HepG2 (cell line): ENCODE results near the gene NAPSA. TPM values are rescaled to one million over a fixed set of nuclear protein-coding genes. Genes with fewer than 3 reads are reported as not detected.
A peak's percentile ranks its signal among the peaks of the same experiment; 100 is the strongest.

ENCODE experiments used
- AGO1 ChIP-seq: fragments of 200-400 bp; formaldehyde crosslinking; IDR thresholded peaks from 2 replicates; pipeline ENCODE4 v1.6.1; 2017; ENCODE audit warnings: mild to moderate bottlenecking, low read depth, low read length, moderate library complexity; ENCODE audit not compliant: poor library complexity, severe bottlenecking
- MEIS1 ChIP-seq: sonication (generic); formaldehyde crosslinking; IDR thresholded peaks from 2 replicates; pipeline ENCODE4 v1.9.0; 2021; ENCODE audit warnings: mild to moderate bottlenecking, missing genetic modification reagents, moderate library complexity, borderline replicate concordance
- MXD4 ChIP-seq: IDR thresholded peaks from 2 replicates; pipeline ENCODE4 v1.6.1; 2016; ENCODE audit warnings: mild to moderate bottlenecking, missing biosample characterization, missing genetic modification reagents
- NFKB2 ChIP-seq: sonication (generic); formaldehyde crosslinking; IDR thresholded peaks from 2 replicates; pipeline ENCODE4 v1.4.0; 2020; ENCODE audit warnings: missing genetic modification reagents, borderline replicate concordance
- SALL2 ChIP-seq: sonication (generic); formaldehyde crosslinking; IDR thresholded peaks from 2 replicates; pipeline ENCODE4 v1.8.1; 2023; ENCODE audit warnings: mild to moderate bottlenecking, missing genetic modification reagents, inconsistent platforms
- ZFP36L2 ChIP-seq: sonication (generic); formaldehyde crosslinking; IDR thresholded peaks from 2 replicates; pipeline ENCODE4 v1.4.0; 2020; ENCODE audit warnings: missing genetic modification reagents
- ZNF24 ChIP-seq: fragments of 450-650 bp; IDR thresholded peaks from 2 replicates; pipeline ENCODE4 v1.6.1; 2017; ENCODE audit warnings: antibody characterized with exemption, mild to moderate bottlenecking
- ZNF546 ChIP-seq: sonication (generic); formaldehyde crosslinking; conservative IDR thresholded peaks from 2 replicates; pipeline ENCODE4 v1.8.1; 2023; ENCODE audit warnings: mild to moderate bottlenecking, missing genetic modification reagents
- polyA plus RNA-seq, 8 experiments: library from polyadenylated mRNA; depleted of rRNA in 3 of 8; stranded (reverse) in 7 of 8; unstranded in 1 of 8; fragments of >200 nt; fragmentation: Illumina TruSeq in 4 of 8; extraction: Trizol in 4 of 8; gene quantifications; 2 replicates each; pipeline versions ENCODE4 v1.2.1 to v1.2.3, GENCODE V29; 2011 to 2016; ENCODE audit warnings: low read depth in 4 of 8, missing spikeins in 1 of 8, mixed read lengths in 1 of 8; ENCODE audit not compliant: insufficient read depth in 1 of 8
- total RNA-seq, 5 experiments: library from RNA; depleted of rRNA; stranded (reverse); fragments of >200 nt; fragmentation: Illumina TruSeq; extraction: Trizol; gene quantifications; 2 replicates each; pipeline ENCODE4 v1.2.3, GENCODE V29; 2016; ENCODE audit warnings: low read depth in 1 of 5
- TF ChIP-seq, protein P1 (sequence below): sonication (generic); formaldehyde crosslinking; IDR thresholded peaks from 2 replicates; pipeline ENCODE4 v1.5.0; 2020; ENCODE audit warnings: mild to moderate bottlenecking, missing genetic modification reagents, borderline replicate concordance
- TF ChIP-seq, protein P2 (sequence below): sonication (generic); formaldehyde crosslinking; IDR thresholded peaks from 2 replicates; pipeline ENCODE4 v1.4.0; 2020; ENCODE audit warnings: low read depth, mild to moderate bottlenecking, missing genetic modification reagents
- TF ChIP-seq, protein P3 (sequence below): sonication (generic); formaldehyde crosslinking; IDR thresholded peaks from 2 replicates; pipeline ENCODE4 v1.4.0; 2020; ENCODE audit warnings: missing genetic modification reagents
- TF ChIP-seq, protein P4 (sequence below): sonication (generic); formaldehyde crosslinking; IDR thresholded peaks from 2 replicates; pipeline ENCODE4 v1.5.0; 2020; ENCODE audit warnings: mild to moderate bottlenecking, missing genetic modification reagents

The NAPSA gene
- total and polyA plus RNA-seq, 2 of the 13 experiments (the other 11 are each of a cell fraction or from before 2014, with no cell fraction given): not detected

DNA sequence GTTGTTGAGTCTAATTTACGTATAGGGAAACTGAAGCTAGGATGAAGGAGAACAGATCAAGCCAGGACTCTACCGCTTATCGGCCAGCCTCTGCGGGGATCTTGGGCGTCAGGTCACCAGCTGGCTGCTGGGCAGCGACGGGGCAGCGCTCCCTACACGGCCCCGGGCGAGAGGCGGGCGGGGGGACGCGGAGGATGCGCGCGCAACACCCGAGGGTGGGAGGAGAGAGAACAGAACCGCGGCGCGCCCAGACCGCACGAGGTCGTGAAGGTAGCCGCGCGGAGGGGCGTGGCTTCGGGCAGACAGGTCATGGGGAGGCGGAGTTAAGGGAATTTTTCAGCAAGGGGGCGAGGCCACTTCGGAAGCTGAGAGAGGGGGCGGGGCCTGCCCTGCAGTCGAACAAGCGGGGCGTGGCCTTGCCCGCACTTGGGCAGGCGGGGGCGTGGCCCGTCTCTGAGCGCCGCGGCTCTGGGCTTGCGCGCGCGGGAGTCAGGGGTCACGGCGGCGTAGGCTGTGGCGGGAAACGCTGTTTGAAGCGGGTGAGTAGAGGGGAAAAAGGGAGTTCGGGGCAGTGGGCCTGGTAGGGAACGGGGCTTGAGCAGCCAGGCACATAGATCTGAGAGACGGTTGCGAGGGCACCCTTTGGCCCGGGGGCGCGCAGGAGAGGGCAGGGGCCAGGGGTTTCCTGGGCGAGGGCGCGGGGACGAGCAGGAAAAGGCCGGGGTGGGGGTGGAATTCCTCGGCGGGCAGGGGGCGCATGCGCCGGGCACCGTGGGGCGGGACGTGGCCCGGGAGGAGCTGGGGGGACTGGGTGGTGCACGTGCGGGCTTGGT is 18.6 kb upstream of the NAPSA start, which contains the start of gene POLD1 (continued):
- TF ChIP-seq, protein P1, sequence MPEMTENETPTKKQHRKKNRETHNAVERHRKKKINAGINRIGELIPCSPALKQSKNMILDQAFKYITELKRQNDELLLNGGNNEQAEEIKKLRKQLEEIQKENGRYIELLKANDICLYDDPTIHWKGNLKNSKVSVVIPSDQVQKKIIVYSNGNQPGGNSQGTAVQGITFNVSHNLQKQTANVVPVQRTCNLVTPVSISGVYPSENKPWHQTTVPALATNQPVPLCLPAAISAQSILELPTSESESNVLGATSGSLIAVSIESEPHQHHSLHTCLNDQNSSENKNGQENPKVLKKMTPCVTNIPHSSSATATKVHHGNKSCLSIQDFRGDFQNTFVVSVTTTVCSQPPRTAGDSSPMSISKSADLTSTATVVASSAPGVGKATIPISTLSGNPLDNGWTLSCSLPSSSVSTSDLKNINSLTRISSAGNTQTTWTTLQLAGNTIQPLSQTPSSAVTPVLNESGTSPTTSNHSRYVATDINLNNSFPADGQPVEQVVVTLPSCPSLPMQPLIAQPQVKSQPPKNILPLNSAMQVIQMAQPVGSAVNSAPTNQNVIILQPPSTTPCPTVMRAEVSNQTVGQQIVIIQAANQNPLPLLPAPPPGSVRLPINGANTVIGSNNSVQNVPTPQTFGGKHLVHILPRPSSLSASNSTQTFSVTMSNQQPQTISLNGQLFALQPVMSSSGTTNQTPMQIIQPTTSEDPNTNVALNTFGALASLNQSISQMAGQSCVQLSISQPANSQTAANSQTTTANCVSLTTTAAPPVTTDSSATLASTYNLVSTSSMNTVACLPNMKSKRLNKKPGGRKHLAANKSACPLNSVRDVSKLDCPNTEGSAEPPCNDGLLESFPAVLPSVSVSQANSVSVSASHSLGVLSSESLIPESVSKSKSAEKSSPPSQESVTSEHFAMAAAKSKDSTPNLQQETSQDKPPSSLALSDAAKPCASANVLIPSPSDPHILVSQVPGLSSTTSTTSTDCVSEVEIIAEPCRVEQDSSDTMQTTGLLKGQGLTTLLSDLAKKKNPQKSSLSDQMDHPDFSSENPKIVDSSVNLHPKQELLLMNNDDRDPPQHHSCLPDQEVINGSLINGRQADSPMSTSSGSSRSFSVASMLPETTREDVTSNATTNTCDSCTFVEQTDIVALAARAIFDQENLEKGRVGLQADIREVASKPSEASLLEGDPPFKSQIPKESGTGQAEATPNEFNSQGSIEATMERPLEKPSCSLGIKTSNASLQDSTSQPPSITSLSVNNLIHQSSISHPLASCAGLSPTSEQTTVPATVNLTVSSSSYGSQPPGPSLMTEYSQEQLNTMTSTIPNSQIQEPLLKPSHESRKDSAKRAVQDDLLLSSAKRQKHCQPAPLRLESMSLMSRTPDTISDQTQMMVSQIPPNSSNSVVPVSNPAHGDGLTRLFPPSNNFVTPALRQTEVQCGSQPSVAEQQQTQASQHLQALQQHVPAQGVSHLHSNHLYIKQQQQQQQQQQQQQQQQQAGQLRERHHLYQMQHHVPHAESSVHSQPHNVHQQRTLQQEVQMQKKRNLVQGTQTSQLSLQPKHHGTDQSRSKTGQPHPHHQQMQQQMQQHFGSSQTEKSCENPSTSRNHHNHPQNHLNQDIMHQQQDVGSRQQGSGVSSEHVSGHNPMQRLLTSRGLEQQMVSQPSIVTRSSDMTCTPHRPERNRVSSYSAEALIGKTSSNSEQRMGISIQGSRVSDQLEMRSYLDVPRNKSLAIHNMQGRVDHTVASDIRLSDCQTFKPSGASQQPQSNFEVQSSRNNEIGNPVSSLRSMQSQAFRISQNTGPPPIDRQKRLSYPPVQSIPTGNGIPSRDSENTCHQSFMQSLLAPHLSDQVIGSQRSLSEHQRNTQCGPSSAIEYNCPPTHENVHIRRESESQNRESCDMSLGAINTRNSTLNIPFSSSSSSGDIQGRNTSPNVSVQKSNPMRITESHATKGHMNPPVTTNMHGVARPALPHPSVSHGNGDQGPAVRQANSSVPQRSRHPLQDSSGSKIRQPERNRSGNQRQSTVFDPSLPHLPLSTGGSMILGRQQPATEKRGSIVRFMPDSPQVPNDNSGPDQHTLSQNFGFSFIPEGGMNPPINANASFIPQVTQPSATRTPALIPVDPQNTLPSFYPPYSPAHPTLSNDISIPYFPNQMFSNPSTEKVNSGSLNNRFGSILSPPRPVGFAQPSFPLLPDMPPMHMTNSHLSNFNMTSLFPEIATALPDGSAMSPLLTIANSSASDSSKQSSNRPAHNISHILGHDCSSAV: no peak
- TF ChIP-seq ZNF546 (CRISPR knock-in tag) (no peak), SALL2 (CRISPR knock-in tag) (peak; percentile 83), ZFP36L2 (no peak), ZNF24 (no peak), MXD4 (CRISPR knock-in tag) (peak; percentile 13; the same call in 1 of the 2 replicates), AGO1 (peak; percentile 96), NFKB2 (CRISPR knock-in tag) (peak; percentile 64; the same call in 1 of the 2 replicates), MEIS1 (CRISPR knock-in tag) (peak; percentile 60; the same call in 1 of the 2 replicates)
- TF ChIP-seq, protein P2, sequence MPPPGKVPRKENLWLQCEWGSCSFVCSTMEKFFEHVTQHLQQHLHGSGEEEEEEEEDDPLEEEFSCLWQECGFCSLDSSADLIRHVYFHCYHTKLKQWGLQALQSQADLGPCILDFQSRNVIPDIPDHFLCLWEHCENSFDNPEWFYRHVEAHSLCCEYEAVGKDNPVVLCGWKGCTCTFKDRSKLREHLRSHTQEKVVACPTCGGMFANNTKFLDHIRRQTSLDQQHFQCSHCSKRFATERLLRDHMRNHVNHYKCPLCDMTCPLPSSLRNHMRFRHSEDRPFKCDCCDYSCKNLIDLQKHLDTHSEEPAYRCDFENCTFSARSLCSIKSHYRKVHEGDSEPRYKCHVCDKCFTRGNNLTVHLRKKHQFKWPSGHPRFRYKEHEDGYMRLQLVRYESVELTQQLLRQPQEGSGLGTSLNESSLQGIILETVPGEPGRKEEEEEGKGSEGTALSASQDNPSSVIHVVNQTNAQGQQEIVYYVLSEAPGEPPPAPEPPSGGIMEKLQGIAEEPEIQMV (CRISPR knock-in tag): no peak
- TF ChIP-seq, protein P3, sequence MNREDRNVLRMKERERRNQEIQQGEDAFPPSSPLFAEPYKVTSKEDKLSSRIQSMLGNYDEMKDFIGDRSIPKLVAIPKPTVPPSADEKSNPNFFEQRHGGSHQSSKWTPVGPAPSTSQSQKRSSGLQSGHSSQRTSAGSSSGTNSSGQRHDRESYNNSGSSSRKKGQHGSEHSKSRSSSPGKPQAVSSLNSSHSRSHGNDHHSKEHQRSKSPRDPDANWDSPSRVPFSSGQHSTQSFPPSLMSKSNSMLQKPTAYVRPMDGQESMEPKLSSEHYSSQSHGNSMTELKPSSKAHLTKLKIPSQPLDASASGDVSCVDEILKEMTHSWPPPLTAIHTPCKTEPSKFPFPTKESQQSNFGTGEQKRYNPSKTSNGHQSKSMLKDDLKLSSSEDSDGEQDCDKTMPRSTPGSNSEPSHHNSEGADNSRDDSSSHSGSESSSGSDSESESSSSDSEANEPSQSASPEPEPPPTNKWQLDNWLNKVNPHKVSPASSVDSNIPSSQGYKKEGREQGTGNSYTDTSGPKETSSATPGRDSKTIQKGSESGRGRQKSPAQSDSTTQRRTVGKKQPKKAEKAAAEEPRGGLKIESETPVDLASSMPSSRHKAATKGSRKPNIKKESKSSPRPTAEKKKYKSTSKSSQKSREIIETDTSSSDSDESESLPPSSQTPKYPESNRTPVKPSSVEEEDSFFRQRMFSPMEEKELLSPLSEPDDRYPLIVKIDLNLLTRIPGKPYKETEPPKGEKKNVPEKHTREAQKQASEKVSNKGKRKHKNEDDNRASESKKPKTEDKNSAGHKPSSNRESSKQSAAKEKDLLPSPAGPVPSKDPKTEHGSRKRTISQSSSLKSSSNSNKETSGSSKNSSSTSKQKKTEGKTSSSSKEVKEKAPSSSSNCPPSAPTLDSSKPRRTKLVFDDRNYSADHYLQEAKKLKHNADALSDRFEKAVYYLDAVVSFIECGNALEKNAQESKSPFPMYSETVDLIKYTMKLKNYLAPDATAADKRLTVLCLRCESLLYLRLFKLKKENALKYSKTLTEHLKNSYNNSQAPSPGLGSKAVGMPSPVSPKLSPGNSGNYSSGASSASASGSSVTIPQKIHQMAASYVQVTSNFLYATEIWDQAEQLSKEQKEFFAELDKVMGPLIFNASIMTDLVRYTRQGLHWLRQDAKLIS (CRISPR knock-in tag): no peak
- TF ChIP-seq, protein P4, sequence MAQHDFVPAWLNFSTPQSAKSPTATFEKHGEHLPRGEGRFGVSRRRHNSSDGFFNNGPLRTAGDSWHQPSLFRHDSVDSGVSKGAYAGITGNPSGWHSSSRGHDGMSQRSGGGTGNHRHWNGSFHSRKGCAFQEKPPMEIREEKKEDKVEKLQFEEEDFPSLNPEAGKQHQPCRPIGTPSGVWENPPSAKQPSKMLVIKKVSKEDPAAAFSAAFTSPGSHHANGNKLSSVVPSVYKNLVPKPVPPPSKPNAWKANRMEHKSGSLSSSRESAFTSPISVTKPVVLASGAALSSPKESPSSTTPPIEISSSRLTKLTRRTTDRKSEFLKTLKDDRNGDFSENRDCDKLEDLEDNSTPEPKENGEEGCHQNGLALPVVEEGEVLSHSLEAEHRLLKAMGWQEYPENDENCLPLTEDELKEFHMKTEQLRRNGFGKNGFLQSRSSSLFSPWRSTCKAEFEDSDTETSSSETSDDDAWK (CRISPR knock-in tag): no peak
